Motor neuron (in vitro differentiated cells): ENCODE measurements around the gene ANGPTL1. TPM values are rescaled to one million over a fixed set of nuclear protein-coding genes. Genes with fewer than 3 reads are reported as not detected.
"Not testable (repeated sequence)": the region's sequence is repeated elsewhere in the genome, so short reads cannot be mapped to it uniquely, and the experiment has no call there.

Experiments
- ATAC-seq, 8 experiments: fragments of 200-7000 bp; cut with Tn5 transposase; replicated peaks in 6 of 8; 2 replicates each; pipeline ENCODE4 v1.8.0; 2021; ENCODE audit warnings: mild to moderate bottlenecking in 8 of 8, moderate library complexity in 8 of 8
- H3K27ac ChIP-seq, 2 donors: fragments of 250-450 bp; sonication (Bioruptor Pico); 2 replicates each; pipeline ENCODE4 v1.9.0; 2021; ENCODE audit warnings: antibody characterized with exemption in 2 of 2, mild to moderate bottlenecking in 2 of 2, moderate library complexity in 1 of 2
- H3K4me1 ChIP-seq, 2 donors: fragments of 250-450 bp; sonication (Bioruptor Pico); replicated peaks in 1 of 2; 2 replicates each; pipeline ENCODE4 v1.6.1; 2021; ENCODE audit warnings: antibody characterized with exemption in 2 of 2, mild to moderate bottlenecking in 2 of 2, moderate library complexity in 1 of 2
- H3K4me3 ChIP-seq, 5 donors: fragments of 250-450 bp; sonication (Bioruptor Pico); 2 replicates each; pipeline ENCODE4 v1.9.0; 2021; ENCODE audit warnings: antibody characterized with exemption in 5 of 5, mild to moderate bottlenecking in 5 of 5, moderate library complexity in 4 of 5
- WGBS, 10 experiments: fragments of 450-650 bp; shearing (Covaris generic); methylation state at CpG; one replicate each; pipeline ENCODE4 v1.0.0; 2022; 5-methylcytosine and 5-hydroxymethylcytosine counted together
- in situ Hi-C, 9 experiments: fragments of 400-800 bp; cut with MboI; loops; one replicate each; pipeline ENCODE4 v1.15.0; 2021; ENCODE audit warnings: low sequenced_read_pairs in 9 of 9, low pct_unique_long_range_greater_than_20kb in 2 of 9; ENCODE audit not compliant: unreplicated experiment in 9 of 9
- total RNA-seq, 8 experiments: library from RNA; unstranded; fragments of 300-600 nt; gene quantifications; 2 replicates each; pipeline versions ENCODE4 v1.2.3 to v1.2.4, GENCODE V29; 2022

Gene ANGPTL1
- total RNA-seq, 8 experiments from 2014 or later, result 0.25 to 11.9 (median 1.3) TPM

DNA sequence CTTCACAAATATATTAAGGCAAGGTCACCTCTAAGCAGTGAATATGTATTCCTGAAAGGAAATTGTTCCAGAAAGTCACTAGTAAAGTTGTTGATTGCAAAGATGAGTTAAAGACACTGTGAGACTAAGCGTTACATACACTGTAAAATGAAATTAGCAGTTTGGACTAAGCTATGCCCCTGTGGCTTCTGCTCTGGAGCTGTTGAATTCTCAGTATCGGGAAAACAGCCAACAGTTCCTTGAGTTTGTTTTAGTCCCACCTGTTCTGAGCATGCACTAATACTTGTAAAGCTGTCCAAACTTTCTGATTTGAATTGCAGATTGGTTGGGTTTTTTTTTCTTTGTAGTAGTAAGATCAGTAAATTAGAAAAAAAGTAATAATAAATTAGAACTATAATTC is 21.0 kb downstream of the ANGPTL1 start:
- in situ Hi-C loops, result no loop called here
- ATAC-seq, result no peak
- H3K4me3 ChIP-seq, result no peak overlapping the region
- WGBS, 10 experiments, result 10 to 100% (median 91%) methylated on average over 1 to 2 of the region's 2 CpGs; no CpG with 5 or more reads in 1 of the 10 experiments
- H3K27ac ChIP-seq, result no peak overlapping the region
- H3K4me1 ChIP-seq, result no peaks in the 10 kb centered on the region

- H3K4me3 ChIP-seq, H3K4me1 ChIP-seq, ATAC-seq, in situ Hi-C loops, H3K27ac ChIP-seq: not testable (repeated sequence)
- 100% methylated on average over 1 of the region's 1 CpG; no CpG with 5 or more reads in 7 of the 10 experiments for WGBS, 10 experiments
Observed at GRCh38 chr1:178847919-178848318, 23.0 kb downstream of the ANGPTL1 start.

GRCh38 chr1:178847396-178847849 is 23.5 kb downstream of the ANGPTL1 start:
- 28 to 100% (median 63%) methylated on average over 1 to 2 of the region's 2 CpGs; no CpG with 5 or more reads in 2 of the 10 experiments for WGBS, 10 experiments
- in situ Hi-C loops, result no loop called here
- no peak overlapping the region for H3K27ac ChIP-seq
- ATAC-seq, result no peak
- no peak overlapping the region for H3K4me3 ChIP-seq
- H3K4me1 ChIP-seq, result no peaks in the 10 kb centered on the region

DNA sequence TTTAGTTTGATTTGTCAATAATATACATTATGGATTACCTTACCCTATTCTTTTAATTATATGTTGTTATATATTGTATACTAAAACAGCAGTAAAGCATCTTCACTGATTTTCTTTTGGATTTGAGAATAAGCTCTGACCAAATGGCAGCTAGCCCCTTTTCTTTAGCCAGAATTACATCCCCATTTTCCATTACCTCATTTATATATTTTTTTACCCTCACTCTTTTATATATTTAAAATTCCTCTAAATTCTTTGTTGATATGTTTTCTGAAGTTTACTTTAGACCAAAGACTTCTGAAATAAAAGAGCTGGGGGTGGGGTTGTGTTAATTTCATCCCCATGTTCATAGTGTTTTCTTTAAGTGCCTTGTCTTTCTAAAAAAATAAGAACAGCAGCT is 24.6 kb downstream of the ANGPTL1 start:
- ATAC-seq, result no peak
- H3K4me3 ChIP-seq, result no peak overlapping the region
- in situ Hi-C loops, result no loop called here
- no peak overlapping the region for H3K27ac ChIP-seq
- no peaks in the 10 kb centered on the region for H3K4me1 ChIP-seq

GRCh38 chr1:178844436-178844835 is 26.4 kb downstream of the ANGPTL1 start:
- ATAC-seq, result no peak
- 0 to 100% (median 92%) methylated on average over 3 of the region's 3 CpGs; no CpG with 5 or more reads in 1 of the 10 experiments for WGBS, 10 experiments

GRCh38 chr1:178825167-178825566 is 45.7 kb downstream of the ANGPTL1 start:
- Histone ChIP-seq H3K27ac (no peak overlapping the region), H3K4me1 (no peaks in the 10 kb centered on the region), H3K4me3 (no peak overlapping the region)
- 0 to 100% (median 86%) methylated on average over 1 to 2 of the region's 2 CpGs; no CpG with 5 or more reads in 1 of the 10 experiments for WGBS, 10 experiments
- in situ Hi-C loops, result no loop called here
- no peak for ATAC-seq

More at GRCh38 chr1:178844436-178844835, 26.4 kb downstream of the ANGPTL1 start:
- no peaks in the 10 kb centered on the region for H3K4me1 ChIP-seq
- in situ Hi-C loops, result no loop called here
- H3K4me3 ChIP-seq, result no peak overlapping the region
- no peak overlapping the region for H3K27ac ChIP-seq

- Histone ChIP-seq H3K4me3 (no peak overlapping the region), H3K4me1 (no peaks in the 10 kb centered on the region), H3K27ac (no peak overlapping the region)
- ATAC-seq, result no peak
- WGBS, 10 experiments, result 17 to 100% (median 100%) methylated on average over 1 of the region's 1 CpG
- in situ Hi-C loops, result no loop called here
Observed at GRCh38 chr1:178821134-178821866, 49.6 kb downstream of the ANGPTL1 start.

GRCh38 chr1:178819123-178819522 is 51.8 kb downstream of the ANGPTL1 start:
- Histone ChIP-seq H3K4me1 (no peaks in the 10 kb centered on the region), H3K27ac (no peak overlapping the region), H3K4me3 (no peak overlapping the region)
- in situ Hi-C loops, result no loop called here
- WGBS, 10 experiments, result 57 to 100% (median 88%) methylated on average over 1 to 4 of the region's 4 CpGs; no CpG with 5 or more reads in 1 of the 10 experiments
- ATAC-seq, result no peak

- 66 to 100% (median 93%) methylated on average over 2 of the region's 2 CpGs; no CpG with 5 or more reads in 2 of the 10 experiments for WGBS, 10 experiments
- in situ Hi-C loops, result no loop called here
- no peak overlapping the region for H3K27ac ChIP-seq
- H3K4me1 ChIP-seq, result no peaks in the 10 kb centered on the region
- ATAC-seq, result no peak
- no peak overlapping the region for H3K4me3 ChIP-seq
Observed at GRCh38 chr1:178818416-178818815, 52.5 kb downstream of the ANGPTL1 start.

- H3K4me3 ChIP-seq, result no peak overlapping the region
- in situ Hi-C loops, result no loop called here
- H3K4me1 ChIP-seq, result no peaks in the 10 kb centered on the region
- no peak for ATAC-seq
- H3K27ac ChIP-seq, result no peak overlapping the region
Observed at GRCh38 chr1:178810585-178810984, 60.3 kb downstream of the ANGPTL1 start.

DNA sequence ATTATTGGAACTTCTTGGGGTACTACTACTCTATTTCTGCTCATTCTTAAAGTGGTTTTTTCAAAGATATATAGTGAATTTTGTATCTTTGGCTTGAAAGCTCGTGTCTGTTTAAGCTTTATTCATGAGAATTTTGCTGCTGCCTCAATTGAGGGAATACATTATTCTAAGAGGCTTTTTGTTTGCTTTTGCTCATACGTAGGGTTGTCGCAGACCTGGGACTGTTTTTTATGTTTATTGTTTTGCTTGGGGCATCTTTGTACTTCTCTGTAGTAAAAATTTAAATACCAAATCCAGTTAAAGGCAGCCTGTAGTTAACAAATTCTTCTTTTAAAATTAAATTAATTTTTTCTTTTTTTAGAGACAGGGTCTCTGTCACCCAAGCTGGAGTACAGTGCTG is 62.3 kb downstream of the ANGPTL1 start:
- 4 to 100% (median 88%) methylated on average over 1 to 3 of the region's 3 CpGs for WGBS, 10 experiments
- in situ Hi-C loops, result no loop called here
- Histone ChIP-seq H3K27ac (no peak overlapping the region), H3K4me3 (no peak overlapping the region), H3K4me1 (no peaks in the 10 kb centered on the region)
- ATAC-seq, result peak in 1 of 8 experiments; percentile 94

GRCh38 chr1:178806665-178807300 is 64.1 kb downstream of the ANGPTL1 start:
- in situ Hi-C loops, result no loop called here
- Histone ChIP-seq H3K4me1 (no peaks in the 10 kb centered on the region), H3K27ac (no peak overlapping the region), H3K4me3 (no peak overlapping the region)
- no peak for ATAC-seq
- WGBS, 10 experiments, result 78 to 100% (median 98%) methylated on average over 3 to 9 of the region's 9 CpGs

GRCh38 chr1:178802873-178803272 is 68.0 kb downstream of the ANGPTL1 start:
- Histone ChIP-seq H3K27ac (no peak overlapping the region), H3K4me3 (no peak overlapping the region), H3K4me1 (no peaks in the 10 kb centered on the region)
- no peak for ATAC-seq
- in situ Hi-C loops, result no loop called here
- WGBS, 10 experiments, result 67 to 100% (median 90%) methylated on average over 1 to 3 of the region's 3 CpGs; no CpG with 5 or more reads in 1 of the 10 experiments
